GM23248 (cell line): ENCODE data around the gene THUMPD3.

Experiments
- EZH2 ChIP-seq: fragments of 200-600 bp; sonication (generic); IDR thresholded peaks from 2 replicates; pipeline ENCODE4 v1.6.1; 2018; ENCODE audit warnings: antibody characterized with exemption, mild to moderate bottlenecking; ENCODE audit not compliant: insufficient read depth, poor library complexity, severe bottlenecking
- EZH2phosphoT487 ChIP-seq: fragments of 200-600 bp; sonication (generic); IDR thresholded peaks from 2 replicates; pipeline ENCODE4 v1.6.1; 2018; ENCODE audit warnings: antibody characterized with exemption, moderate library complexity, mild to moderate bottlenecking, low read depth; ENCODE audit not compliant: insufficient read depth

GRCh38 chr3:9343115-9343514 lies 19.7 kb upstream of the THUMPD3 start:
- no peak for TF ChIP-seq EZH2
- no peak for TF ChIP-seq EZH2phosphoT487
